SU-DHL-6 (cell line): Measurements from ENCODE around the gene CEP350.

ENCODE experiments used
- CTCF ChIP-seq: fragments of 200-600 bp; sonication (generic); IDR thresholded peaks from one replicate; pipeline ENCODE4 v1.5.1; 2017; ENCODE audit warnings: antibody characterized with exemption, mild to moderate bottlenecking, low read length, moderate library complexity; ENCODE audit not compliant: insufficient read depth, poor library complexity, severe bottlenecking
- EZH2phosphoT487 ChIP-seq: fragments of 200-600 bp; sonication (generic), shearing (Covaris generic); conservative IDR thresholded peaks from 2 replicates; pipeline ENCODE4 v1.6.1; 2018; ENCODE audit warnings: mild to moderate bottlenecking, antibody characterized with exemption, low read length, moderate library complexity, mixed read lengths

GRCh38 chr1:180153032-180153431 lies 198.4 kb downstream of the CEP350 start:
- no peak for TF ChIP-seq CTCF
- no peak for TF ChIP-seq EZH2phosphoT487
